Measurements from ENCODE around the gene TRIM31. TPM values are rescaled to one million over a fixed set of nuclear protein-coding genes. Genes with fewer than 3 reads are reported as not detected.

The TRIM31 gene
- polyA plus RNA-seq, 3 donors, result 0.21 to 1.2 TPM; not detected in 1

DNA sequence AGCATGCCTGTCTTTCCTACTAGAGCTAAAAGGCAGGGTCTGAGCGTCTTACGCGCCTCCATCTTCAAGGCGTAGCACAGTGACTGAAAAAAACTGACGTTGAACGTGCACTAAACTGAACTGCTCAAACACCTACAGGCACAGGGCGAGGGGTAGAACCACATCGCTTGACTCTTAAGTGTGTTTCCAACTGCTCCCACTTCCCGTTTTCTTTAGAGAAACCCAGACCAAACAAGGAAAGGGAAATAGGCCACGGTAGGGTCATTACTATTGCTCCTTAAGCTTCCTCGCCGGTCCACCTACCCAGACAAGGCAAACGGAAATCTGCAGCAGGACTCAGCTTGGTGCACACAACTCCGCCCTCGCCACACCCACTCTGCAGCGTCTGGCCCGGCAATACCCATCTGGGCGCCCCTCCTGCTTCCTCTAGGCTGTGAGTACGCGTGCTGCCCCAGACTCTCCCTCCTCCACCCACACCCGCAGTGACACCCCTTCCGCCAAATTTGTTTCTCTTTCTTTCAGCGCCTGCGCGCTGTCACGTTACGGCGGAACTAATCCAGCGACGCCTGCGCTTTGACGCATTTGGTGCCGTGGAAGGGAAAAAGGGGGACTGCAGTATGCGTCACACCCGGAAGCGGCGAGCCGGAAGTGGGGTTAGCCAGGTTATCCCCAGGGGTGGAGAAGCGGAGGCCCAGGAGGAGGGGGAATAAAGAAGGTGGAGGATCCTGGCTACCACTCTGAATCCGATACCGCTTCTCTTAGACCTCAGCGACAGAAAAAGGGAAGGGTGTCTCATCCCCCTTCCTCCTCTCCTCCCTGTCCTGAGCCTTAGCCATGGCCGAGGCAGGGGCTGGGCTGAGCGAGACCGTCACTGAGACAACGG is 46.1 kb downstream of the TRIM31 start, which contains the start of gene PPP1R11:
TSS of gene PPP1R11 (plus strand) at position 622 of the 883 bp plus-strand sequence. CDS start at position 835, 213 bp downstream.
- WGBS, 3 donors, result 0% methylated on average over 43 to 46 of the region's 46 CpGs
- H3K27ac ChIP-seq (ENCODE audit: low read depth, low read length), result peak within 1 kb of the TSS; percentile 38

DNA sequence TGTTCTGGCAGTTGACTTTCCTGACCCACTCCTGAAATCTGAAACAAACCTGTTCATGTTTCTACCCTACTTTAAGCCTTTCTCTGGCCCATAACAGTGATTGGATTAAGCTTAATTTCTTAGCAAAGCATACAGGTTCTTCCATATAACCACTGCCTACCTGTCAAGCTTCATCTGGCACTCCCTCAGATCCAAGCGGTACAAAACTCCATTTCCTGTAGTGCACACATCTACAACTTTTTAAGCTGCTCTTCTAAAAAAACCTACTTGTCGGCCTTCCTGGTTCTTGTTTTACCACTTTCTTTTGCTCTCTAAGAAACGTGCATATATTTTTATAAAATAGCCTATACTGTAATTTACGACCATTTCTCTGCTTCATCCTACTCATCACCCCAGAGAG is 46.8 kb downstream of the TRIM31 start:
- WGBS, 3 donors, result 8 to 12% (median 10%) methylated on average over 4 of the region's 4 CpGs

DNA sequence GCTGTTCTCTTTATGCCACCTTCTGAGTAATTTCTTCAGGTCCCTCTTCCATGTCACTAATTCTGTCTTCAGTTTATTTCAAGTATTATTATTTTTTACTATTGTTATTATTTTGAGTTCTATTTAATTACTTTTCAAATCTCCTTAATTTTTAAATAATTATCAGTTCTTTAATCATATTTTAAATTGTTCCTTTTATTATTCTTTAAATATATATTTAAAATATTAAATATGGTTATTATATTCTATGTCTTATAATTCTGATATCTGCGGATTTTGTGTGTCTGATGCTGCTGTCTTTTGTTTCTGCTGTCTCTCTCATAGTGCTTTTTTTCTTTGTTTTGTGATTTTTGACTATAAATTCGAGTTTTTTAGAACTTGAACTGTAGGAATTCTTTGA is 49.6 kb downstream of the TRIM31 start:
- H3K27ac ChIP-seq (ENCODE audit: low read depth, low read length), result no peak overlapping the region
- WGBS, 3 donors, result 63 to 97% (median 74%) methylated on average over 2 of the region's 2 CpGs

More for the DNA sequence above, 46.8 kb downstream of the TRIM31 start:
- H3K27ac ChIP-seq (ENCODE audit: low read depth, low read length), result no peak overlapping the region

DNA sequence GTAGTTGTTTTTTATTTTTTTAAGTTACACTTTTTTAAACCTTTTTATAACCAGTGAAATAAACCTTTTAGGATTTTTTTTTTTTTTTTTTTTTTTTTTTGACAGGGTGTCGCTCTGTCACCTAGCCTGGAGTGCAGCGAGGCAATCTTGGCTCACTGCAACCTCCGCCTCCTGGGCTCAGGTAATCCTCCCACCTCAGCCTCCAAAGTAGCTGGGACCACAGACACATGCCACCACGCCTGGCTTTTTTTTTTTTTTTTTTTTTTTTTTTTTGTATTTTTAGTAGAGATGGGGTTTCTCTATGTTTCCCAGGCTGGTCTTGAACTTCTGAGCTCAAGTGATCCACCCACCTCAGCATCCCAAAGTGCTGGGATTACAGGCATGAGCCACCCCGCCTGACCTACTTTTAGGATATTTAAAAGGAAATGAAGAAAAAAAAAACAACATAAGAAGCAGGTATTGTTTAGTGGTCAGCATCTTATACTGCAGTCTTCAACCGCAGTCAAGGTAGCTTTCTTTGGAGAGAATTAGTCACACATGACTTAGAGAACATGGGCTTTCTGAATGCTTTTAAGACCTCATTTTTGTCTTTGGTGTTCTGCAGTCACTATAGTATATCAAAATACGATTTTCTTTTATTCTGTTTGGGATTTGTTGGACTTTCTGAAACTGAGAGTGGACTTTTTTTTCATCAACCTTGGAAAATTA is 50.3 kb downstream of the TRIM31 start:
- WGBS, 3 donors, result 88 to 98% (median 88%) methylated on average over 7 of the region's 7 CpGs
- no peak overlapping the region for H3K27ac ChIP-seq (ENCODE audit: low read depth, low read length)

DNA sequence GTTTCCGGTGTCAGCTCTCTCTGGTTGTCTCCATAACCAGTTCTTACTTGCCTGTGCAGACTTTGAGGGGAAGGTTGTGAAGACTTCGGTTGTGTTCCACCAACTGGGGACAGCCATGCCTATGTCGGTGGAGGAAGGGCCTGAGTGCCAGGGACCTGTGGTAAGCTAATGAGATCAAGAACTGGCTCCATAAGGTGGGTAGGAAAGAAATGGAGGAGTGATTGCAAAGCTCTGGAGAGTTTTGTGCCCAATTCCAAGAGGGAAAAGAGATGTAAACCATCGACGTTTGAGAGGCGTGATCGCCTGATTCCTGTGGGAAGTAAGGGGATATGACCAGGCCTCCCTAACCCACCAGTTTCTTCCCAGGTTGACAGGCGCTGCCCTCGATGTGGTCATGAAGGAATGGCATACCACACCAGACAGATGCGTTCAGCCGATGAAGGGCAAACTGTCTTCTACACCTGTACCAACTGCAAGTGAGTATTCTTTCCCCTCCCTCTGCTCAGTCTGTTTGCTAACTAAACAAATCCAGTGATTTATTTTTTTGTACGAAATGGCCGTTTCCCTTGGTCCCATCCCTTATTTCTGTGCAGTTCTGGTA is 50.9 kb downstream of the TRIM31 start:
- 24 to 60% (median 50%) methylated on average over 13 of the region's 13 CpGs for WGBS, 3 donors
- peak overlapping the region; percentile 77 for H3K27ac ChIP-seq (ENCODE audit: low read depth, low read length)

DNA sequence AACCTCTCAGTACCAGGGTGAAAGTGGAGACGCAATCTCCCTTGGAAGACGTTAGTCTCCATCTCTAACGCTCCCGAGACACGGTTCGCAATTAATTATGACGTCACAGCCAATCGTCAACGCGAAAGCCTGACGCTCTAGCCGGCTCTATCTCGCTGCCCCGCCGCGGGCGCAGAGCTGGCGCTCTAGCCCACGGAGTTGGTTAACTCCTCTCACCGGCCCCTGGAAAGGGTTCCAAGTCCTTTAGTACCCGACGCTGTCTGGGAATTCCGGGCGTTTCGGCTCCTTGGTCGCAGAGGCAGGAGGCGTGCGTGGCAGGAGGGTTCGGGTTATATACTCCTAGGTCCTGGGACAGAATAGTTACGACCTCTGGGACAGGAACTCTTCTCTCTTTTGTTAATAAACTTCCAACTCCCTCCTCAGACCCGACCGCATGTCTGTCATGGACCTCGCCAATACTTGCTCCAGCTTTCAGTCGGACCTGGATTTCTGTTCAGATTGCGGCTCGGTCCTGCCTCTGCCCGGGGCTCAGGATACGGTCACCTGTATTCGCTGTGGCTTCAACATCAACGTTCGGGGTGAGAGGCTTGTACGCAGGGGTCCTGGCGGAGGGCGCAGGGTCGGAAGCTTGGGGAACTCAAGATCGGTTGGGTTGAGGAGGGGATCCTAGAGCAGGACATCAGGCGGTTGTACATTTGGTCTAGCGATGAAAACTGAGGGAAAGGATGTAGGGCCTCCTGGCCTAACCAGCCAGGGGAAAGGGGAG is 51.6 kb downstream of the TRIM31 start, which contains the start of gene POLR1H:
TSS of gene POLR1H (plus strand) at position 174 of the 766 bp plus-strand sequence. CDS start at position 434, 260 bp downstream.
- peak within 1 kb of the TSS; percentile 77 for H3K27ac ChIP-seq (ENCODE audit: low read depth, low read length)
- WGBS, 3 donors, result 0 to 1% (median 0%) methylated on average over 48 of the region's 48 CpGs

DNA sequence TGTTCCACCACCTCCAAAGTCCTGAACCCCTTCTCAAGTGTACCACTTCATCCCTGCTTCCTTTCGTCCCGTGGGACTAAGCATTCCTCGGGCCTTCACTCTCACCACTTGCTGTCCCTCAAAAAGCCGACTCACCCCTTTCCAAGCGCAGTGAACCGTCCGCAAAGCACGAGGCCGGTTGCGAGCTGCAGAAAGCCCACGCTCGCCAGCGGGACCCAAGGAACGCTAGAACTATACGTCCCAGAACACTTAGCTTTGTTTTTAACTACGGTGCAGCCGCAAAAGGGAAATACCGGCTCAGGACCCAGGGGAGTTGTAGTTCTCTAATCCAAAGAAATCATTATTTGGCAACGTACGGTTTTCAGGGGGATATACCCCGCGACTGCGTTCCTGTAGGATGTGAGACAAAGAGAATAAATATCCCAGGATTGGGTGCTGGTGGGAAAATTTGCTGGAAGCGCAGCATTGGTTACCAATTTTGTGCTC is 52.2 kb downstream of the TRIM31 start:
- 0 to 1% (median 0%) methylated on average over 24 of the region's 24 CpGs for WGBS, 3 donors
- no peak overlapping the region for H3K27ac ChIP-seq (ENCODE audit: low read depth, low read length)

DNA sequence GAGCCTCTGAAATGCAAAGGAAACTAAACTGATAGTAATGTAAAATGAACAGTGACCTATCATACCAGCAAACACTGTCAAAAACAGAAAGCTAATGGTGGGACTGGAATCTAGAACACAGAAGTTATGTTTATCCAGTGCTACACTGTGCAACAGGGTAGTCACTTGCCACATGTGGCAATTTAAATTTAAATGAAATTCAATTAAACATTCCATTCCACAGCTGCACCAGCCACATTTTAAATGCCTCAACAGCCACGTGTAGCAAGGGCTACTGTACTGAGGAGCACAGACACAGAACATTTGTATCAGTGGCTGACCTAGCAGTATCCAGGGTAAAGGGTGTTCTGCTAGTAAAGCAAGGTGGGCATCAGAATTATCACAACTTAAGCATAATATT is 57.4 kb downstream of the TRIM31 start:
- no peak overlapping the region for H3K27ac ChIP-seq (ENCODE audit: low read depth, low read length)
- WGBS, 3 donors, result 67 to 69% (median 68%) methylated on average over 1 of the region's 1 CpG

DNA sequence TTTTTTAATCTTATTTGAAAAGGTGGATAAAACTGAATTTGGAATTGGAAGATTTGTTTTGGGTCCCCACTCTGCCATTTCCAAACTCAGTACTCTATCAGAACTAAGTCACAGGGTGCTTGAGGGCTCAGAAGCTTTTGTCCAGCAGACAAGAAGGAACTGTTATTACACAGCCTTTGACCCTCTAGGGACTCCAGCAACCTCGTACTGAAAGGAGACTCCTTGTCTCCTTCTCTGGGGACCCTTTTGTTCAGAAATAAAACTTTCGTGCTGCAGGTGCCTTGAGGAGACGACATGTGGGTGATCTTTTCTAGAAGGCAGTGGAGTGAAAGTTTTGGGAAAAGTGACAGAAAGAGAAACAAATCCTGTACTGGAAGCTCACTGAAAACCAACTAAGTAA is 59.2 kb downstream of the TRIM31 start:
- 81 to 84% (median 84%) methylated on average over 3 of the region's 3 CpGs for WGBS, 3 donors
- no peak overlapping the region for H3K27ac ChIP-seq (ENCODE audit: low read depth, low read length)

Other genes starting within 250 kb of the TRIM31 start
- 100 to 1,000 TPM; 247 to 458 (median 264) TPM for gene HLA-A, start 170.6 kb downstream of the TRIM31 start, polyA plus RNA-seq
- gene POLR1H, start 51.8 kb downstream of the TRIM31 start, polyA plus RNA-seq, result 10 to 100 TPM; 33.2 to 39.4 (median 33.5) TPM
- 10 to 100 TPM; 34.0 to 58.8 (median 46.7) TPM for gene PPP1R11, start 45.9 kb downstream of the TRIM31 start, polyA plus RNA-seq
- gene RNF39, start 37.3 kb downstream of the TRIM31 start, polyA plus RNA-seq, result 1 to 10 TPM in 1 of 3 donors, under 1 TPM in 1, not detected in 1; 0.12 to 1.0 TPM
- gene TRIM40, start 23.1 kb upstream of the TRIM31 start, polyA plus RNA-seq, result not detected
- gene TRIM10, start 48.1 kb upstream of the TRIM31 start, polyA plus RNA-seq, result not detected
- not detected for gene TRIM15, start 50.5 kb upstream of the TRIM31 start, polyA plus RNA-seq
- 10 to 100 TPM; 12.9 to 30.8 (median 22.6) TPM for gene TRIM26, start 100.3 kb upstream of the TRIM31 start, polyA plus RNA-seq
- 1 to 10 TPM; 7.2 to 9.6 (median 9.5) TPM for gene TRIM39, start 213.8 kb upstream of the TRIM31 start, polyA plus RNA-seq
- 10 to 100 TPM; 64.3 to 86.6 (median 72.7) TPM for gene RPP21, start 232.1 kb upstream of the TRIM31 start, polyA plus RNA-seq

Measured in adipose tissue (tissue), 3 donors.